Neutrophil (primary cell): ENCODE measurements around the gene ATP6V1E1.
"Not testable (repeated sequence)": the region's sequence is repeated elsewhere in the genome, so short reads cannot be mapped to it uniquely, and the experiment has no call there.

ENCODE experiments used
- H3K27ac ChIP-seq: fragments of 200-600 bp; sonication (generic); 2 replicates; pipeline ENCODE4 v1.5.1; 2016; ENCODE audit warnings: mild to moderate bottlenecking, moderate library complexity
- H3K27me3 ChIP-seq: fragments of 200-600 bp; sonication (generic); 2 replicates; pipeline ENCODE4 v1.6.0; 2016; ENCODE audit warnings: mild to moderate bottlenecking
- H3K36me3 ChIP-seq: fragments of 200-600 bp; sonication (generic); 2 replicates; pipeline ENCODE4 v1.5.1; 2017
- H3K4me1 ChIP-seq, 2 experiments: fragments of 200-600 bp in 1 of 2; sonication (generic) in 1 of 2; 1 replicate in 1 of 2; 2 replicates in 1 of 2; pipeline versions ENCODE4 v1.5.1 to v1.6.1; 2013 to 2016; ENCODE audit warnings: low read depth in 1 of 2, low read length in 1 of 2, mild to moderate bottlenecking in 1 of 2, moderate library complexity in 1 of 2; ENCODE audit not compliant: control insufficient read depth in 1 of 2, insufficient read depth in 1 of 2
- H3K4me3 ChIP-seq, 2 experiments: fragments of 200-600 bp in 1 of 2; sonication (generic) in 1 of 2; 1 replicate in 1 of 2; 2 replicates in 1 of 2; pipeline ENCODE4 v1.5.1; 2013 to 2016; ENCODE audit warnings: low read depth in 1 of 2, low read length in 1 of 2, mild to moderate bottlenecking in 1 of 2, moderate library complexity in 1 of 2
- H3K9me3 ChIP-seq: fragments of 200-600 bp; sonication (generic); 2 replicates; pipeline ENCODE4 v1.5.1; 2016
- TF ChIP-seq, protein P1 (sequence below): fragments of 200-600 bp; sonication (generic); IDR thresholded peaks from 2 replicates; pipeline ENCODE4 v1.5.1; 2016; ENCODE audit warnings: antibody characterized with exemption

The ATP6V1E1 gene

DNA sequence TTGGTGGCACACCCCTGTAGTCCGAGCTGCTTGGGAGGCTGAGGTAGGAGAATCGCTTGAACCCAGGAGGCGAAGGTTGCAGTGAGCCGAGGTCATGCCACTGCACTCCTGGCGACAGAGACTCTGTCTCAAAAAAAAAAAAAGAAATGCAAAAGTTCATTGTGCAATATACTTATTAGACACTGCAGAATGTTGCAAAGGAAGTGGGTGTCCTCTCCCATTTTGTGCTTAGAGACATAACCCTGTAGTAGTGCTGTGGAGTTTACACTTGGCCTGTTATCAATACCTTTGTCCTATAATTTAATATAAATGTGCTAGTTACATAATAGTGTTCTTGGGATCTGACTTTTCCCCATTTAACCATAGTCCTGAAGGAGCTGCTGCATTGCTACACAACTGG, 19.4 kb upstream of the ATP6V1E1 start:
- peak overlapping the region; percentile 65 for H3K27ac ChIP-seq
- TF ChIP-seq, protein P1, sequence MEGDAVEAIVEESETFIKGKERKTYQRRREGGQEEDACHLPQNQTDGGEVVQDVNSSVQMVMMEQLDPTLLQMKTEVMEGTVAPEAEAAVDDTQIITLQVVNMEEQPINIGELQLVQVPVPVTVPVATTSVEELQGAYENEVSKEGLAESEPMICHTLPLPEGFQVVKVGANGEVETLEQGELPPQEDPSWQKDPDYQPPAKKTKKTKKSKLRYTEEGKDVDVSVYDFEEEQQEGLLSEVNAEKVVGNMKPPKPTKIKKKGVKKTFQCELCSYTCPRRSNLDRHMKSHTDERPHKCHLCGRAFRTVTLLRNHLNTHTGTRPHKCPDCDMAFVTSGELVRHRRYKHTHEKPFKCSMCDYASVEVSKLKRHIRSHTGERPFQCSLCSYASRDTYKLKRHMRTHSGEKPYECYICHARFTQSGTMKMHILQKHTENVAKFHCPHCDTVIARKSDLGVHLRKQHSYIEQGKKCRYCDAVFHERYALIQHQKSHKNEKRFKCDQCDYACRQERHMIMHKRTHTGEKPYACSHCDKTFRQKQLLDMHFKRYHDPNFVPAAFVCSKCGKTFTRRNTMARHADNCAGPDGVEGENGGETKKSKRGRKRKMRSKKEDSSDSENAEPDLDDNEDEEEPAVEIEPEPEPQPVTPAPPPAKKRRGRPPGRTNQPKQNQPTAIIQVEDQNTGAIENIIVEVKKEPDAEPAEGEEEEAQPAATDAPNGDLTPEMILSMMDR = no peak
- no peak overlapping the region for H3K4me3 ChIP-seq
- peaks cover 27 to 36% of the 10 kb centered on the region in 2 experiments for H3K4me1 ChIP-seq
- no peaks in the 10 kb centered on the region for H3K9me3 ChIP-seq
- no peaks in the 10 kb centered on the region for H3K27me3 ChIP-seq
- no peaks in the 10 kb centered on the region for H3K36me3 ChIP-seq

DNA sequence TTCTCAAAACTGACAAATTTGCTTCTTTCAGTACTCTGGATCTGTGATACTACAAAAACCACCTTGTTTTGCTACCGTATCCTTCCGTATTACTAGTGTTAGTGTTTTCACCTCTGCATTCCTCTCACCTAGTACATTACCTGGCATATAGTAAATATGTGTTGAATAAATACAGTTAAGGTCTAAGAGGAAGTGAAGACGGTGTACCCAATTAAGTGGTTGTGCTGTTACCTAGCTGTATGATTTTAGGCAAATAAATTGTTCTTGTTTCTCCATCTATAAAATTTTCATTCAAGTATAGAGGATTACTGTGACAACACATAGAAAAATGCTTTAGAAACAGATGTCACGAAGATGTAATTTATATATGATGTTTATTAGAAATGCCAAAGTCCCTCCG, 18.9 kb upstream of the ATP6V1E1 start:
- no peaks in the 10 kb centered on the region for H3K27me3 ChIP-seq
- peak overlapping the region; percentile 65 for H3K27ac ChIP-seq
- no peaks in the 10 kb centered on the region for H3K36me3 ChIP-seq
- H3K4me1 ChIP-seq = peaks cover 30 to 40% of the 10 kb centered on the region in 2 experiments
- H3K4me3 ChIP-seq = no peak overlapping the region
- no peaks in the 10 kb centered on the region for H3K9me3 ChIP-seq
- TF ChIP-seq, protein P1 = no peak

DNA sequence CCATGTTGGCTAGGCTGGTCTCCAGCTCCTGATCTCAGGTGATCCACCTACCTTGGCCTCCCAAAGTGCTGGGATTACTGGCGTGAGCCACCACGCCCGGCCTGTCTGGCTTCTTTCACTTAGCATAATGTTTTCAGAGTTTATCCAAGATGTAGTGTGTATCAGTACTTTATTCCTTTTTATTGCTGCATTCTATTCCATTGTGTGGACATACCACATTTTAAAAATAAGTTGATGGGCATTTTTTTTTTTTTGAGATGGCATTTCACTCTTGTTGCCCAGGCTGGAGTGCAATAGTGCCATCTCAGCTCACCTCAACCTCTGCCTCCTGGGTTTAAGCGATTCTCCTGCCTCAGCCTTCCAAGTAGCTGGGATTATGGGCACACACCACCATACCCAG, 13.8 kb upstream of the ATP6V1E1 start:
- H3K36me3 ChIP-seq, H3K27ac ChIP-seq, H3K9me3 ChIP-seq, H3K4me3 ChIP-seq, H3K27me3 ChIP-seq: not testable (repeated sequence)
- H3K4me1 ChIP-seq = peaks cover 42 to 47% of the 10 kb centered on the region in 2 experiments

DNA sequence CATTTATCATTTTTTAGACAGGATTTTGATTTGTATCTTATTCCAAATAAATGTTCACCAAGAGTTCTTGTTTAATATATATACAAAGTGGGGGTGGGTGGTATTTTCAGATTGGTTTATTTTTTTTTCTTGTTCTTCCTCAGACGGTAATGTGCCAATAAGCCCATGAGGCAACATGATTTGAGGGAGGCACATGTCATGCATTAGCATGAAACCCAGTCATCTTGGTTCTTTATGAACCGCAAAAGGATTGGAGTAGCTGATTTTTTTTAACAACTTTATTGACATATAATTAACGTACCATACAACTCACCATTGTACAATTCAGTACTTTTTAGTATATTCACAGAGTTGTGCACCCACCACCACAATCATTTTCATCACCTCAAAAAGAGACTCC, 12.7 kb upstream of the ATP6V1E1 start:
- H3K9me3 ChIP-seq = no peaks in the 10 kb centered on the region
- H3K36me3 ChIP-seq = no peaks in the 10 kb centered on the region
- no peaks in the 10 kb centered on the region for H3K27me3 ChIP-seq
- H3K4me1 ChIP-seq = peaks cover 43 to 45% of the 10 kb centered on the region in 2 experiments
- H3K27ac ChIP-seq = peak overlapping the region; percentile 48
- TF ChIP-seq, protein P1 = no peak
- H3K4me3 ChIP-seq = no peak overlapping the region

DNA sequence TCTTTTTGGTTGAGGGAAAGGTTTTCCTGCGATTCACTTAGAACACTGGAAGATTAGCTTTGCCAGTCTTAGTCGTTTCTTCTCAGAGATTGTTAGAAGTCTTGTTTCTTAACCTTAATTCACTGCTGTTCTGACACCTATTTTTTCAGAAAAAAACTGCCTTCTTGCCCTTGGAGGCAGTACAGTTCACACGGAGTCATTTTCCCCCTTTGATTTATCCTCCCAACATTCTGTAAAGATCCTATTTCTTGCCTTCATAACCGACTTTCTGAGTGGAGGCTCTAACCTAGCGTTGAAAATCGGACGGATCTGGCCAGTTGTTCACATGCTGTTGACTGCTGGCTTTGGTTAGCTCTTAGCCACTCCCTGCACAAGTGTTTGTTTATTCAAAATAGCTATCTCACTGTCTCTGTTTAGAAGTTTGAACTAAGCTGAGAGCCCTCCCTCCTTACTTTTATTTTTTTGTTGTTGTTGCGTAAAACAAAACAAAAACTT, 10.7 kb upstream of the ATP6V1E1 start:
- no peaks in the 10 kb centered on the region for H3K36me3 ChIP-seq
- H3K27ac ChIP-seq = peak overlapping the region; percentile 89
- H3K27me3 ChIP-seq = no peaks in the 10 kb centered on the region
- H3K4me1 ChIP-seq = peaks cover 43 to 45% of the 10 kb centered on the region in 2 experiments
- peak overlapping the region; percentile 71 to 87 for H3K4me3 ChIP-seq
- TF ChIP-seq, protein P1 = no peak
- no peaks in the 10 kb centered on the region for H3K9me3 ChIP-seq

DNA sequence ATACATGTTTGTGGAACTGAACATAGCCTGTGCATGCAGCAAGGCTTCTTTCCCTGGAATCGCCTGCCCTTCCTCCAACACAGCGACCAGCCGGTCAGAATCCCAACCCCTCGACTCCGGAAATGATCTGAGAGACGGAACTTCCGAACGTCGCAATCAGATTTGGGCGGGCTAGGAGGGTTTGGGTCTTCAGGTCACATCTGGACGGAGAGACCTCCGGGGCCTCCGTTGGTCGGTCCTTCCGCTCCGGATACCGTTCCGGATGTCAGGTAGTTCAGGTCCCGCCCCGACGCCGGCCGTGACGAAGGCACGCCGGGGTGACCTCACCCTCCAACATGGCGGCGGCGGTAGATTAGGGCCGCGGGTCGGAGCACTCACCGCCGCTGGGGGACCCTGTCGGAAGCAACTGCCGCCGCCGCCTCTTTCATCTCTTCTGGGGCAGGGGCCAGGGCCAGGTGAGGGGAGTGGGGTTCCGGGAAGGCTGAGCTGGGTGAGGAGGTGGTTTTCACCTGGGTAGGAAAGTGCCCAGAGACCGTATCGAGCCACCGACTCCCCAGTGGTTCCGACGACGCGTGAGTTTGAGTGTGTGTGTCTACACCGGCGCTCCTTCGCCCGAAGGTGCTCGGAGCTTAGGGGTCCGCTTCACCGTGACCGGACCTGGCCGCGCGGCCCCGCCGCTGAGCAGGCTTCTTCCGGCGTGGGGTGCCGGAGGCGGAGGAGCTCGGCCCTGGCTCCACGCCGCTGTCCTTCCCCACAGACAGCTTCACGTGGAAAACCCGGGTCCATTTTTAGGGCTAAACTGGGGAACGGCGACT, 10.1 kb upstream of the ATP6V1E1 start, which contains the start of gene BCL2L13:
BCL2L13 (plus strand) TSS at position 326 of the 815 bp plus-strand sequence. CDS start 16,955 bp downstream, outside the sequence.
- H3K36me3 ChIP-seq = no peaks in the 10 kb centered on the region
- TF ChIP-seq, protein P1 = no peak
- peak within 1 kb of the TSS; percentile 89 for H3K27ac ChIP-seq
- no peaks in the 10 kb centered on the region for H3K9me3 ChIP-seq
- no peaks in the 10 kb centered on the region for H3K27me3 ChIP-seq
- H3K4me3 ChIP-seq = peak within 1 kb of the TSS; percentile 71 to 87
- peaks cover 43 to 45% of the 10 kb centered on the region in 2 experiments for H3K4me1 ChIP-seq
